GM21447 (cell line): ENCODE data around the gene PAK4.

Experiments used
- ATAC-seq: cut with Tn5 transposase; IDR thresholded peaks from one replicate; pipeline ENCODE4 v1.9.1; 2021; ENCODE audit not compliant: unreplicated experiment

Gene PAK4

GRCh38 chr19:39145180-39145953, 19.8 kb downstream of the PAK4 start:
- no peak for ATAC-seq

GRCh38 chr19:39146091-39146490, 20.5 kb downstream of the PAK4 start:
- no peak for ATAC-seq

- ATAC-seq: no peak
These were observed 21.3 kb downstream of the PAK4 start for GRCh38 chr19:39146686-39147450.

GRCh38 chr19:39147480-39147879, 21.9 kb downstream of the PAK4 start:
- ATAC-seq: no peak

GRCh38 chr19:39148939-39149529, 23.4 kb downstream of the PAK4 start:
- ATAC-seq: no peak

- no peak for ATAC-seq
These were observed 24.6 kb downstream of the PAK4 start for GRCh38 chr19:39150235-39150634.

- ATAC-seq: no peak
These were observed 25.4 kb downstream of the PAK4 start for GRCh38 chr19:39150807-39151600.

GRCh38 chr19:39152066-39152465, 26.5 kb downstream of the PAK4 start:
- ATAC-seq: no peak

- ATAC-seq: no peak
These were observed 28.6 kb downstream of the PAK4 start for GRCh38 chr19:39154100-39154628.

- ATAC-seq: no peak
These were observed 29.1 kb downstream of the PAK4 start for GRCh38 chr19:39154629-39155100.

GRCh38 chr19:39155114-39155700, 29.6 kb downstream of the PAK4 start:
- no peak for ATAC-seq

- no peak for ATAC-seq
These were observed 30.2 kb downstream of the PAK4 start for GRCh38 chr19:39155741-39156140.

- no peak for ATAC-seq
These were observed 31.0 kb downstream of the PAK4 start for GRCh38 chr19:39156326-39157230.

- ATAC-seq: no peak
These were observed 31.9 kb downstream of the PAK4 start for GRCh38 chr19:39157275-39157996.

- ATAC-seq: no peak
These were observed 32.4 kb downstream of the PAK4 start for GRCh38 chr19:39157997-39158389.

- no peak for ATAC-seq
These were observed 33.2 kb downstream of the PAK4 start for GRCh38 chr19:39158646-39159260.

GRCh38 chr19:39160523-39160861, 34.9 kb downstream of the PAK4 start:
- no peak for ATAC-seq

- ATAC-seq: no peak
These were observed 35.5 kb downstream of the PAK4 start for GRCh38 chr19:39160889-39161672.
